ENCODE data around the gene HIPK2. TPM values are rescaled to one million over a fixed set of nuclear protein-coding genes. Genes with fewer than 3 reads are reported as not detected.

Gene HIPK2
- total and polyA plus RNA-seq, 7 donors = 18.1 to 166 (median 78.5) TPM

GRCh38 chr7:139738101-139738489, 39.7 kb downstream of the HIPK2 start:
- intact Hi-C loops (cut with DNase I) = no loop called here
- no peaks in the 10 kb centered on the region for H3K36me3 ChIP-seq (ENCODE audit: insufficient read depth in 1 of 2, low read depth in 1 of 2)
- H3K27ac ChIP-seq = peak overlapping the region; percentile 89
- ATAC-seq (no peak), DNase-seq (no peak)
- TF ChIP-seq, protein P1, sequence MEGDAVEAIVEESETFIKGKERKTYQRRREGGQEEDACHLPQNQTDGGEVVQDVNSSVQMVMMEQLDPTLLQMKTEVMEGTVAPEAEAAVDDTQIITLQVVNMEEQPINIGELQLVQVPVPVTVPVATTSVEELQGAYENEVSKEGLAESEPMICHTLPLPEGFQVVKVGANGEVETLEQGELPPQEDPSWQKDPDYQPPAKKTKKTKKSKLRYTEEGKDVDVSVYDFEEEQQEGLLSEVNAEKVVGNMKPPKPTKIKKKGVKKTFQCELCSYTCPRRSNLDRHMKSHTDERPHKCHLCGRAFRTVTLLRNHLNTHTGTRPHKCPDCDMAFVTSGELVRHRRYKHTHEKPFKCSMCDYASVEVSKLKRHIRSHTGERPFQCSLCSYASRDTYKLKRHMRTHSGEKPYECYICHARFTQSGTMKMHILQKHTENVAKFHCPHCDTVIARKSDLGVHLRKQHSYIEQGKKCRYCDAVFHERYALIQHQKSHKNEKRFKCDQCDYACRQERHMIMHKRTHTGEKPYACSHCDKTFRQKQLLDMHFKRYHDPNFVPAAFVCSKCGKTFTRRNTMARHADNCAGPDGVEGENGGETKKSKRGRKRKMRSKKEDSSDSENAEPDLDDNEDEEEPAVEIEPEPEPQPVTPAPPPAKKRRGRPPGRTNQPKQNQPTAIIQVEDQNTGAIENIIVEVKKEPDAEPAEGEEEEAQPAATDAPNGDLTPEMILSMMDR (IDR thresholded peaks at IDR 0.05) = no peak
- H3K9me3 ChIP-seq = no peaks in the 10 kb centered on the region
- peaks cover 96% of the 10 kb centered on the region for H3K4me1 ChIP-seq
- no peak overlapping the region for H3K4me3 ChIP-seq
- WGBS, 3 donors = 40 to 60% (median 49%) methylated on average over 6 of the region's 6 CpGs
- H3K27me3 ChIP-seq (ENCODE audit: insufficient read depth in 3 of 3, low read length in 2 of 3) = no peaks in the 10 kb centered on the region

DNA sequence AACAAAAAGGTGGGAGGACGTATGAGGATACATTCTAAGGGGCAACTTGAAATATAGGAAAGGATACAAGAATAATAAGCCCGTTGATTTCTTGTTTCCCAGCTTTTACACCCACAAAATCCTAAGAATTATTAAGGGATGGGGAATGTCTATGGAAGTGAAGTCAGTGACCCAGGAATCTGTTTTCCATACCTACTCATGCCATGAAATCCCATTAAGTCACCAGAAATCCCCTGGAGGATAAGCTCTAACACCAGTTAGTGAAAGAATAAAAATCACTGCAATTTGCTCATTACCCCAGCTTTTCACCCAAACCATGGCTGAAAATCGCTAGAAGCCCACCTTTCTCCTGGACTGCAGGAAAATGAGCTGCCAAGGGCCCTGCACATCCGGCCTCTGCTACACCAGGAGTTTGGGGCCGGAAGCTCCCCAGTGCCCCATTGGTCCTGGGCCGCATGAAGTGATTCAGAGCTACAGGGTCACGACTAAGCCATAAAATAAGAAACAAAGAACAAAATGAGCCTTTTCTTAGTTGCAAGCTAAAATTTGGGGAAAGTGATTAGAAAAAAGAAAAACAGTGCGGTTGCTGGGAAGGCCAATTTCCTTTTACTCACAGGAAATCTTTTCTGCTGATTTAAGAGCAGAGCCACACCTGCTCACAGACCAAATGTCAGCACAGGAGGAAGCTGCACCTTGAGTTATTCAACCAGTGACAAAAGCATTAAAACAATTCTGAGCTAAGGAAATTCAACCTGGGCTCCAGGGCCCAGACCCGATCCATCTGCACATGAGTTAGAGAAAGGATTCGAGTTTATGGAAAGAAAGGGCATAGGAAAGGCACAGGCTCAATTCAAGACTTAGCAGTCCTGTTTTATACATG, 40.3 kb downstream of the HIPK2 start:
- no peaks in the 10 kb centered on the region for H3K36me3 ChIP-seq (ENCODE audit: insufficient read depth in 1 of 2, low read depth in 1 of 2)
- DNase-seq = no peak
- intact Hi-C loops (cut with DNase I) = no loop called here
- H3K4me3 ChIP-seq = no peak overlapping the region
- 63 to 68% (median 66%) methylated on average over 10 of the region's 10 CpGs for WGBS, 3 donors
- peaks cover 96% of the 10 kb centered on the region for H3K4me1 ChIP-seq
- no peak for ATAC-seq
- no peaks in the 10 kb centered on the region for H3K27me3 ChIP-seq (ENCODE audit: insufficient read depth in 3 of 3, low read length in 2 of 3)
- TF ChIP-seq, protein P1 (IDR thresholded peaks at IDR 0.05) = no peak
- peak overlapping the region; percentile 89 for H3K27ac ChIP-seq
- no peaks in the 10 kb centered on the region for H3K9me3 ChIP-seq

DNA sequence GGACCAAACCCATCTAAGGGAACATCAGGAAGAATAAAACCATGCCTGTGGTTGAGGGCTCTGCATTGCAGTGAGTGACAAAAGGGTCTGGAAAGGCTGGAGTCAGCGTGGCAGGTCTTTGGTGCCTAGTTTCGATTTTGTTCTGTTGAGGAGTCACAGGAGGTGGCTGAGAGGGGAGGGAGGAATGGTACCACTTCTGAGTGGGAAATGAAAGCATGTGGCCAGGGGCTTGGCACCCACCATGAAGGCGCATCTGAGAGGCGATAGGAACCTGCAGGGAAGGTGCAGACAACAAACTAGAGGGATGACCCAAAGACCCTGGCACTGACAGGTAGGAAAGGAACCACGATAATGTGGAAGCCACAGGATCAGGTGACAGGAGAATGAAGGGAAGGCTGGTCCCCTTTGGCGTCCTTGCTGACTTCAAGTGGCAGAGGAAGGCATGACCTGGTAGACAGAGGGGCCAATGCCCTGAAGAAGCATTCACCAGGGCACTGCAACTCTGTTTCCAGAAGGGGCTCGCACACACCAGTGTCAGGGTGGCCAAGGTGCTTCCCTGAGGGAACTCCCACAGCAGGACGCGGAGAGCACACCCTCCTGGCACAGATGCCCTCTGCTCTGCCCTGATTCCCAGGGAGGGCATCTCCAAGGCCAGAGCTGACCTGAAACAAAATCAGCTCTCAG, 41.7 kb downstream of the HIPK2 start:
- no peak overlapping the region for H3K4me3 ChIP-seq
- no peak for DNase-seq
- TF ChIP-seq, protein P1 (IDR thresholded peaks at IDR 0.05) = no peak
- no peak for ATAC-seq
- H3K36me3 ChIP-seq (ENCODE audit: insufficient read depth in 1 of 2, low read depth in 1 of 2) = no peaks in the 10 kb centered on the region
- peak overlapping the region; percentile 89 for H3K27ac ChIP-seq
- intact Hi-C loops (cut with DNase I) = no loop called here
- WGBS, 3 donors = 61 to 86% (median 63%) methylated on average over 9 of the region's 9 CpGs
- H3K9me3 ChIP-seq = no peaks in the 10 kb centered on the region
- H3K27me3 ChIP-seq (ENCODE audit: insufficient read depth in 3 of 3, low read length in 2 of 3) = no peaks in the 10 kb centered on the region
- H3K4me1 ChIP-seq = peaks cover 96% of the 10 kb centered on the region

GRCh38 chr7:139735466-139735865, 42.3 kb downstream of the HIPK2 start:
- H3K4me3 ChIP-seq = peak overlapping the region; percentile 5
- DNase-seq (no peak), ATAC-seq (no peak)
- TF ChIP-seq, protein P1 (IDR thresholded peaks at IDR 0.05) = no peak
- peaks cover 99% of the 10 kb centered on the region for H3K4me1 ChIP-seq
- H3K27me3 ChIP-seq (ENCODE audit: insufficient read depth in 3 of 3, low read length in 2 of 3) = no peaks in the 10 kb centered on the region
- no peaks in the 10 kb centered on the region for H3K36me3 ChIP-seq (ENCODE audit: insufficient read depth in 1 of 2, low read depth in 1 of 2)
- H3K27ac ChIP-seq = peak overlapping the region; percentile 89
- H3K9me3 ChIP-seq = no peaks in the 10 kb centered on the region
- WGBS, 3 donors = 82 to 94% (median 90%) methylated on average over 7 of the region's 7 CpGs
- intact Hi-C loops (cut with DNase I) = no loop called here

Measured in psoas muscle (tissue), 8 donors.